H9 (cell line): ENCODE results near the gene GP1BA. TPM values are rescaled to one million over a fixed set of nuclear protein-coding genes. Genes with fewer than 3 reads are reported as not detected.

Experiments
- DNase-seq: peaks from one replicate; pipeline ENCODE4 v3.0.0-alpha.2; 2017
- H2AFZ ChIP-seq: one replicate; pipeline ENCODE4 v1.6.1; 2013; ENCODE audit warnings: mild to moderate bottlenecking, low read length, control low read depth, moderate library complexity
- H2AK5ac ChIP-seq: 2 replicates; pipeline ENCODE4 v1.6.1; 2013; ENCODE audit warnings: low read length, control low read depth, mixed read lengths; ENCODE audit not compliant: insufficient read length
- H2BK120ac ChIP-seq: one replicate; pipeline ENCODE4 v1.6.1; 2013; ENCODE audit warnings: low read depth, mild to moderate bottlenecking, low read length, control low read depth, inconsistent platforms; ENCODE audit not compliant: poor library complexity, severe bottlenecking
- H2BK12ac ChIP-seq: 2 replicates; pipeline ENCODE4 v1.6.1; 2013; ENCODE audit warnings: low read length, control low read depth, mixed read lengths, low read depth; ENCODE audit not compliant: insufficient read length
- H2BK15ac ChIP-seq: 2 replicates; pipeline ENCODE4 v1.6.1; 2013; ENCODE audit warnings: low read depth, low read length, control low read depth
- H2BK20ac ChIP-seq: one replicate; pipeline ENCODE4 v1.6.1; 2013; ENCODE audit warnings: low read depth, mild to moderate bottlenecking, low read length, control low read depth, inconsistent platforms; ENCODE audit not compliant: poor library complexity, severe bottlenecking
- H2BK5ac ChIP-seq: 2 replicates; pipeline ENCODE4 v1.6.1; 2013; ENCODE audit warnings: low read length, control low read depth, mixed read lengths; ENCODE audit not compliant: insufficient read length
- H3K14ac ChIP-seq: 2 replicates; pipeline ENCODE4 v1.6.1; 2013; ENCODE audit warnings: low read length, control low read depth; ENCODE audit not compliant: insufficient read depth
- H3K18ac ChIP-seq: 2 replicates; pipeline ENCODE4 v1.6.1; 2013; ENCODE audit warnings: low read depth, mild to moderate bottlenecking, mixed read lengths, low read length, control low read depth; ENCODE audit not compliant: insufficient read length
- H3K23ac ChIP-seq: 2 replicates; pipeline ENCODE4 v1.6.1; 2013; ENCODE audit warnings: low read length, control low read depth, mixed read lengths, low read depth; ENCODE audit not compliant: insufficient read length
- H3K23me2 ChIP-seq: 2 replicates; pipeline ENCODE4 v1.6.1; 2013; ENCODE audit warnings: low read depth, mild to moderate bottlenecking, mixed read lengths, low read length, control low read depth; ENCODE audit not compliant: insufficient read length, poor library complexity, severe bottlenecking
- H3K27ac ChIP-seq: 2 replicates; pipeline ENCODE4 v1.5.1; 2013; ENCODE audit warnings: low read length, control low read depth, mixed read lengths, low read depth; ENCODE audit not compliant: insufficient read length
- H3K27me3 ChIP-seq: 2 replicates; pipeline ENCODE4 v1.6.1; 2013; ENCODE audit warnings: low read length, control low read depth, inconsistent platforms; ENCODE audit not compliant: insufficient read depth
- H3K4ac ChIP-seq: 2 replicates; pipeline ENCODE4 v1.6.1; 2013; ENCODE audit warnings: low read depth, mild to moderate bottlenecking, control low read depth, inconsistent platforms, low read length, moderate library complexity
- H3K4me1 ChIP-seq: 2 replicates; pipeline ENCODE4 v1.6.1; 2013; ENCODE audit warnings: low read length, control low read depth, inconsistent platforms; ENCODE audit not compliant: insufficient read depth
- H3K4me2 ChIP-seq: 2 replicates; pipeline ENCODE4 v1.6.1; 2013; ENCODE audit warnings: low read length, control low read depth, mixed read lengths; ENCODE audit not compliant: insufficient read length, insufficient read depth
- H3K56ac ChIP-seq: 2 replicates; pipeline ENCODE4 v1.6.1; 2013; ENCODE audit warnings: low read depth, mild to moderate bottlenecking, mixed read lengths, low read length, control low read depth; ENCODE audit not compliant: insufficient read length
- H3K79me1 ChIP-seq: 2 replicates; pipeline ENCODE4 v1.6.1; 2013; ENCODE audit warnings: low read depth, mild to moderate bottlenecking, moderate library complexity, low read length, control low read depth, inconsistent platforms; ENCODE audit not compliant: insufficient read depth, poor library complexity, severe bottlenecking
- H3K79me2 ChIP-seq: 2 replicates; pipeline ENCODE4 v1.6.1; 2013; ENCODE audit warnings: low read length, control low read depth, inconsistent platforms; ENCODE audit not compliant: insufficient read depth
- H3K9ac ChIP-seq: 2 replicates; pipeline ENCODE4 v1.6.1; 2013; ENCODE audit warnings: low read length, control low read depth, mixed read lengths; ENCODE audit not compliant: insufficient read length; ENCODE audit errors: extremely low read depth
- H3K9me3 ChIP-seq: one replicate; pipeline ENCODE4 v1.6.1; 2013; ENCODE audit warnings: low read depth, low read length, inconsistent platforms; ENCODE audit not compliant: control insufficient read depth
- H3T11ph ChIP-seq: one replicate; pipeline ENCODE4 v1.6.1; 2013; ENCODE audit warnings: mild to moderate bottlenecking, low read length, control low read depth, inconsistent platforms
- H4K20me1 ChIP-seq: one replicate; pipeline ENCODE4 v1.6.1; 2013; ENCODE audit not compliant: control insufficient read depth, insufficient read length, insufficient read depth
- H4K5ac ChIP-seq: 2 replicates; pipeline ENCODE4 v1.6.1; 2013; ENCODE audit warnings: low read depth, mild to moderate bottlenecking, mixed read lengths, low read length, control low read depth; ENCODE audit not compliant: insufficient read length
- H4K8ac ChIP-seq: replicated peaks from 2 replicates; pipeline ENCODE4 v1.6.1; 2013; ENCODE audit warnings: low read length, control low read depth, mixed read lengths, low read depth; ENCODE audit not compliant: insufficient read length
- H4K91ac ChIP-seq: 2 replicates; pipeline ENCODE4 v1.6.1; 2013; ENCODE audit warnings: low read depth, mild to moderate bottlenecking, moderate library complexity, mixed read lengths, low read length, control low read depth; ENCODE audit not compliant: insufficient read length
- H3K27ac Mint-ChIP-seq, 3 experiments: 2 replicates in 2 of 3; 3 replicates in 1 of 3; pipeline ENCODE4 v1.8.0; 2020 to 2021; ENCODE audit warnings: mixed read lengths in 3 of 3, mild to moderate bottlenecking in 1 of 3, moderate library complexity in 1 of 3
- H3K27me3 Mint-ChIP-seq: 2 replicates; pipeline ENCODE4 v1.8.0; 2021; ENCODE audit warnings: low read depth, mild to moderate bottlenecking, moderate library complexity, mixed read lengths
- H3K36me3 Mint-ChIP-seq, 3 experiments: 2 replicates in 2 of 3; 3 replicates in 1 of 3; pipeline ENCODE4 v1.8.0; 2020 to 2021; ENCODE audit warnings: low read depth in 3 of 3, mixed read lengths in 3 of 3; ENCODE audit not compliant: insufficient read depth in 1 of 3
- H3K4me1 Mint-ChIP-seq, 2 experiments: 2 replicates each; pipeline ENCODE4 v1.8.0; 2020; ENCODE audit warnings: mixed read lengths in 2 of 2
- H3K4me3 Mint-ChIP-seq, 2 experiments: 2 replicates in 1 of 2; 3 replicates in 1 of 2; pipeline ENCODE4 v1.8.0; 2020 to 2021; ENCODE audit warnings: mild to moderate bottlenecking in 2 of 2, mixed read lengths in 2 of 2, moderate library complexity in 1 of 2
- H3K9me3 Mint-ChIP-seq, 2 experiments: 2 replicates in 1 of 2; 3 replicates in 1 of 2; pipeline ENCODE4 v1.8.0; 2020; ENCODE audit warnings: mild to moderate bottlenecking in 2 of 2, mixed read lengths in 2 of 2, moderate library complexity in 1 of 2
- WGBS: extraction: QIAGEN DNeasy Blood & Tissue Kit; methylation state at CpG from one replicate; pipeline ENCODE4 v1.1.7; 2013; ENCODE audit warnings: missing lambda C conversion rate, low lambda C conversion rate, mixed read lengths; ENCODE audit not compliant: insufficient read length; ENCODE audit errors: extremely low coverage; 5-methylcytosine and 5-hydroxymethylcytosine counted together
- total RNA-seq: library from RNA; stranded (reverse); gene quantifications from 2 replicates; pipeline ENCODE4 v1.2.1, GENCODE V29; 2021
- TF ChIP-seq, protein P1 (sequence below): fragments of 200-600 bp; sonication (generic); conservative IDR thresholded peaks from 3 replicates; pipeline ENCODE4 v1.8.0; 2021; ENCODE audit warnings: antibody characterized with exemption, mild to moderate bottlenecking

The GP1BA gene
- total RNA-seq, 1 experiment from 2014 or later, result not detected

GRCh38 chr17:4950075-4950745, 18.1 kb downstream of the GP1BA start:
- peaks cover 3% of the 10 kb centered on the region; the same call in 1 of the 2 replicates for H3K27me3 Mint-ChIP-seq
- no peak overlapping the region for H4K5ac ChIP-seq
- no peak overlapping the region for H3K56ac ChIP-seq
- H3K36me3 Mint-ChIP-seq, result peaks cover 15 to 23% (median 19%) of the 10 kb centered on the region in 3 experiments
- H3K9me3 Mint-ChIP-seq, result peaks cover 0 to 2% of the 10 kb centered on the region in 2 experiments; a peak in 2 of 5 replicates
- H3K27ac Mint-ChIP-seq, result peak overlapping the region; percentile 84 to 94 (median 93)
- H4K8ac ChIP-seq, result no peak overlapping the region
- no peaks in the 10 kb centered on the region for H3K27me3 ChIP-seq
- peak overlapping the region; percentile 80 for H3K18ac ChIP-seq
- H2BK120ac ChIP-seq, result no peak overlapping the region
- H3K4ac ChIP-seq, result no peak overlapping the region
- WGBS, result no CpG with 5 or more reads among the region's 52 CpGs
- H3K4me3 Mint-ChIP-seq, result peak overlapping the region; percentile 87 to 95
- no peak overlapping the region for H3T11ph ChIP-seq
- H2BK12ac ChIP-seq, result no peak overlapping the region
- no peak overlapping the region for H2BK5ac ChIP-seq
- H3K14ac ChIP-seq, result peak overlapping the region; percentile 49; the same call in 1 of the 2 replicates
- no peaks in the 10 kb centered on the region for H4K20me1 ChIP-seq
- peaks cover 41 to 42% of the 10 kb centered on the region in 2 experiments for H3K4me1 Mint-ChIP-seq
- peak overlapping the region; percentile 72 for H3K4me2 ChIP-seq
- no peak overlapping the region for H3K23ac ChIP-seq
- peaks cover 13% of the 10 kb centered on the region; the same call in 1 of the 2 replicates for H3K79me2 ChIP-seq
- TF ChIP-seq, protein P1, sequence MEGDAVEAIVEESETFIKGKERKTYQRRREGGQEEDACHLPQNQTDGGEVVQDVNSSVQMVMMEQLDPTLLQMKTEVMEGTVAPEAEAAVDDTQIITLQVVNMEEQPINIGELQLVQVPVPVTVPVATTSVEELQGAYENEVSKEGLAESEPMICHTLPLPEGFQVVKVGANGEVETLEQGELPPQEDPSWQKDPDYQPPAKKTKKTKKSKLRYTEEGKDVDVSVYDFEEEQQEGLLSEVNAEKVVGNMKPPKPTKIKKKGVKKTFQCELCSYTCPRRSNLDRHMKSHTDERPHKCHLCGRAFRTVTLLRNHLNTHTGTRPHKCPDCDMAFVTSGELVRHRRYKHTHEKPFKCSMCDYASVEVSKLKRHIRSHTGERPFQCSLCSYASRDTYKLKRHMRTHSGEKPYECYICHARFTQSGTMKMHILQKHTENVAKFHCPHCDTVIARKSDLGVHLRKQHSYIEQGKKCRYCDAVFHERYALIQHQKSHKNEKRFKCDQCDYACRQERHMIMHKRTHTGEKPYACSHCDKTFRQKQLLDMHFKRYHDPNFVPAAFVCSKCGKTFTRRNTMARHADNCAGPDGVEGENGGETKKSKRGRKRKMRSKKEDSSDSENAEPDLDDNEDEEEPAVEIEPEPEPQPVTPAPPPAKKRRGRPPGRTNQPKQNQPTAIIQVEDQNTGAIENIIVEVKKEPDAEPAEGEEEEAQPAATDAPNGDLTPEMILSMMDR, result no peak
- H2AK5ac ChIP-seq, result no peak overlapping the region
- DNase-seq, result peak; percentile 78
- H3K9ac ChIP-seq, result peak overlapping the region; percentile 6
- H3K79me1 ChIP-seq, result peaks cover 4% of the 10 kb centered on the region
- H4K91ac ChIP-seq, result no peak overlapping the region
- peaks cover 23% of the 10 kb centered on the region for H3K23me2 ChIP-seq
- H2BK15ac ChIP-seq, result no peak overlapping the region
- H2BK20ac ChIP-seq, result no peak overlapping the region
- H3K4me1 ChIP-seq, result peaks cover 4% of the 10 kb centered on the region; the same call in 1 of the 2 replicates
- H3K9me3 ChIP-seq, result no peaks in the 10 kb centered on the region
- no peak overlapping the region for H2AFZ ChIP-seq
- H3K27ac ChIP-seq, result no peak overlapping the region
